Fibroblast of peridontal ligament (primary cell): Measurements from ENCODE around the gene KLHL3.

Experiments
- DNase-seq: peaks from one replicate; pipeline ENCODE4 v3.0.0-alpha.2; 2010; ENCODE audit errors: extremely low read depth

Gene KLHL3

DNA sequence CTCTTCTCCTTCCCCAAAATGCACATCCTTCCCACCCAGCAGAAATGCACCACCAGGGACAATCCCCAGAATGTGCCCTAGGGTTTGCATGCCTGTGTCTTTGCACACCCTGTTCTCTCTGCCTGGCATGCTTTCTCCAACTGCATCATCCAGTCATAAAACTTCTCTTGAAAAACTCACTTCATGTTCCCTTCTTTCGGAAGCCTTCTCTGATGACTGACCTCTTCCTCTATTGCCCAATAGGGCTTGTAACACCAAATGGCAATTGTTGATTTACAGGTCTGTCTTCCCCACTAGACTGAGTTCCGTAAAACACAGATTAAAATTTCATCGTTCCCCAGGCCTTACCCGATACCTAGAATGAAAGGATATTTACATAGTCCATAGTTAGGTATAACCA lies 153.7 kb downstream of the KLHL3 start:
- no peak for DNase-seq

DNA sequence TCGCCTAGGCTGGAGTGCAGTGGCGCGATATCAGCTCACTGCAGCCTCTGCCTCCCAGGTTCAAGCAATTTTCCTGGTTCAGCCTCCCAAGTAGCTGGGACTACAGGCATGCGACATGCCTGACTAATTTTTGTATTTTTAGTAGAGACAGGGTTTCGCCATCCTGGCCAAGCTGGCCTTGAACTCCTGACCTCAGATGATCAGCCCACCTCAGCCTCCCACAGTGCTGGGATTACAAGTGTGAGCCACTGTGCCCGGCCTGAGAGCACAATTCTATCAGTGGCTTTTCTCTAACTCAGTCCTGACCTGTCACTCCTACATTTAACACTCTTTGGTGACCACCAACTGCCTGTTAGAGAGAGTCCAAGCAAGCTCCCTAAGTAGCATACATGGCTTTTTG lies 154.1 kb downstream of the KLHL3 start:
- no peak for DNase-seq

DNA sequence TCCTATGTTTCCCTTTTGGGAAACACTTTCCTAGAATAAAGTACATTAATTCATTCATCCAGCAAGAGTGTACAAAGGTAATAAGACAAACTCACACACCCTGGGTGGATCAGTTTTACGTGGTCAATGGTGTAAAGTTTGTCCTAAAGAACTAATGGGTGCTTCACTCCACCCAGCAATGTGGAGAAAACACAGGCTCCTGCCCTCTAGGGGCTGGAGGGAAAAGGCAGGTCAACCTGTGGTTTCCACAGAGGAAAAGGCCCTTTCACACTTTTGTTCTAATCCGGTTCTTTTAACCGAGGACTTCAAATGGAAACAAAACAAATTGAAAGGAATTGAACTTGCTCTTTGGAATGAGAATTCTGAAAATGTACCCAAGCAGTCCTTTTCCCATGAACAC lies 155.9 kb downstream of the KLHL3 start:
- no peak for DNase-seq

DNA sequence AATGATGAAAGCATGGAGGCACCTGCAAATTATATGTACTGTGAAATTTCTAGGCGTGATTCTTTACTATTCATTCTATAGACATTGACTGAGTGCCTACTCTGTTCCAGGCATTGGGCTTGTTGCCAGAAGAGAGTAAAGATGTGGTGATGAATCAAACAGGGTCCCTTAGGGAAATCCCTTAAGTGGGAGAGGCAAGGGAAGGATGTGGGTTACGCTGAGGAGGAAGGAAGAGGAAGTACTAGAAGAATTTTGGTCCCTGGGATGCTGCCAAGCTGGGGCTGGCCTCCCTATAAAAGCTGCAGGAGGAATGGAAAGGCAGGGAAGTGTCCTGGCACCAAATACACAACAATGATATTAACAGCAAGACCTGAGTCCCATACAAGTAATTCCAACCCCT lies 160.0 kb downstream of the KLHL3 start:
- peak; percentile 7 for DNase-seq

DNA sequence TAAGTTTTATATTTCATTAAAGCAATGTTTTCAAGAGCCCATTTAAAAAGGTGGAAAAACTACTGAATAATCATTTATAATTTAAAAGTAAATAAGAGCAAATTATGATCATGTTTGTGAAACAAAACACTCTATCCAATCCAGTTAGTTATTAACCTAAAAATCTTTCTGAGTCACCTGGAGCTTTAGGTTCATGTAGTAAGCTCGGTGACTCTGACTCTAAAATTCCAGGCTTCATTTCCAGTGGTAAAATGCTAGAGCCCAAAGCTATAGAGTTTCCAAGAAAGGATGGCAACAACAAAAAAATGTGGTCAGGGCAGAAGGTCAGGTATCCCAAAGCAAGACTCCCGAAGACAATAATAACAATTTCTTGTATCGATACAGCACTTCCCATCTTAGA lies 160.7 kb downstream of the KLHL3 start:
- DNase-seq, result no peak

DNA sequence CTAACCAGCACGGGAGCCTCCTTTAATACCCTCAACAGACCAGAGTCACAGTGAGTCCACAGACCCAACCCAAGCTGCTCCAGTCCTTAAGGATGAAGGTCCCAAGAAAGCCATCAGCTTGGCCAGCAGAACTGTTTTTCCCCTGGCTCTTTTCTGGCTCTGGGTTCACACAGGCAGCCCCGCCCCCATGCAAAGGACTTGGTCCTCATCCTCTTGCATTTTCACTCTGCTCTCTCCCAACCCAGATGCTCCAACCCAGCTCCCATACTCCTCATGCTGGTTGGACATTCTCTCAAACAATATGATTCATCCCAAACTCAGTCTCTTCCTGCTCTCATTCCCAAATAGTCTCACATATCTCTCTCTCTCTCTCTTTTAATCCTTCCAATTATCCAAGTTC lies 162.5 kb downstream of the KLHL3 start:
- DNase-seq, result no peak

DNA sequence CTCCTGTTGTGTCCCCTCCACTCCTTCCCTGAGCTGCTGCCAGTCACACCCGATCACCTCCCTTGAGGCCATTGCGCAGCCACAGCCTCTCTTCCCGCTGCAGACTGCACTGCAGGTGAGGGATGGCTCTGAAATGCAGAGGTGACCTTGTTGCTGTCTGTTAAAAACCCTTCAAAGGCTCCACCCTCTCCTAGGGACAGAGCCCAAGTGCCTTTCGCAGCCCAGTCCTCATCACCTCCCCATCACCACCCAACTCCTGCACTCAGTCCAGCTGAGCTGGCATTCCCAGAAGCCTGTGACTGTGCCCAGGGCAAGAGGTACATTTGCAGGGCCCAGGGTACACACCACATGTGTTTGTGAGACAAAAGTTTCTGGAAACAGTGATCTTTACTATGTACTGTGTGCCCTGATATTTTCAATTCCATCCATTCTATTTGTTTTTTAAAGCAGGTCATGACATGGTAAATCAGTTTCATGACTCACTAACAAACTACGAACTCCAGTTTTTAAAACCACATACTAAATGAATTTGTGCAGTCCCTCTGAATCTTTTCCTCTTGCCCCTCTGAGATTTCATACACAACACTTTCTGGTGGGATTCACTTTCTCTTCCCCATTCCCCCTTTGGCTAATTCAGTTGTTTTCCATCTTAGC lies 163.7 kb downstream of the KLHL3 start:
- peak; percentile 17 for DNase-seq

DNA sequence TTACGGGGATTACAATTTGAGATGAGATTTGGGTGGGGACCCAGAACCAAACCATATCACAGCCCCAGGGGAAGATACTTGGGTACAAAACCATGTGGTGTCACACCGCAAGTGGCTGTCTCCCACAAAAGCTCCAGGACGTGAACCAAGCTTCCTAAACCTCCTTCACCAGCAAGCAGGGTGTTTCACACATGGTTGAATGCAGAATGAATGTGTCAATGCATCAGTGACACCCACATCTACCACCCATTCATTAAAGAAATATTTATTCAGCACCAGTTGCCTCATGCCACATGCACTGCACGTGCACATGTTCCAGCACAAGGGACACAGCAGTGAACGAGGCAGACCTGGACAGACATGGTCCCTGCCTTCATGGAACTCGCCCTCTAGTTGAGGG lies 165.8 kb downstream of the KLHL3 start:
- DNase-seq, result no peak
